RPMI8226 (cell line): ENCODE results near the gene SLC12A3.

Source experiments
- DNase-seq: peaks from one replicate; pipeline ENCODE4 v3.0.0-alpha.2; 2015

The SLC12A3 gene

DNA sequence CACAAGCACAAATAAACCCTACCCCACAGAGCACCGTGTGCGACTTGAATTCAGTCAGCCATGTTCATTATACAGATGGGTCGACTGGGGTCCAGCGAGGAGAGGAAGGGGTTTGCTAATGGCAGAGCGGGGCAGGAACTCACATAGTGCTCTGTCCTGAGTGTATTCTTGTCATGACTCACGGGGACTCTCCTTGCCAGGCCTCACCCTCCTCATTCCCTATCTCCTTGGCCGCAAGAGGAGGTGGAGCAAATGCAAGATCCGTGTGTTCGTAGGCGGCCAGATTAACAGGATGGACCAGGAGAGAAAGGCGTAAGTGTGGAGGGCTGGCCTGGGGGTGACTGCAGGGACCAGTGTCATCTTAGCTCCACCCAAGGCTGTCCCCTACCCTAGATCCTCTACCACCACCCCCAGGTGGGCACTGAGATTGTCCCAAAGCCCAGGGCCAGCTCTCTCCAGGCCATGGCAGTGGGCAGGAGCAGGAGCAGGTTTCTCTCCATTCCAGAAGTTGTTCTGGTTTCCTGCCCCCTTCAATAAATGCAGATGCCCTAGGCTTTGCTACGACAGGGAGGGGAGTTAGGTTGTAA, 29.4 kb downstream of the SLC12A3 start:
- no peak for DNase-seq

DNA sequence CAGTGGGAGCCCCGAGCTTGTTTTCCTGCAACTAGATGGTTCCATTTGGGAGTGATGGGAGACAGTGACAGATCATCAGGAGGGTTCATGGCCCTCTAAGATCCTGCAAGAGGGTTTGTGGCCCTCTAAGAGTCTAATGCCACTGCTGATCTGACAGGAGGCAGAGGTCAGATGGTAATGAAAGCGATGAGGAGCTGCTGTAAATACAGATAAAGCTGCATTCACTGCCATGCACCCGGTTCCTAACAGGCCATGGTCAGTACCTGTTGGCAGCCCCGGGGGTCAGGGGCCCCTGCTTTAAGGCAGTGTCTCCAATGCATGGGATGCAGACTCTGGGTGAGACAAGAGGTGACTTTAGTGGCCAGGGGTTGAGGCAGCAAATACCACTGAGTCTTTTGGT, 30.8 kb downstream of the SLC12A3 start:
- DNase-seq, result no peak

DNA sequence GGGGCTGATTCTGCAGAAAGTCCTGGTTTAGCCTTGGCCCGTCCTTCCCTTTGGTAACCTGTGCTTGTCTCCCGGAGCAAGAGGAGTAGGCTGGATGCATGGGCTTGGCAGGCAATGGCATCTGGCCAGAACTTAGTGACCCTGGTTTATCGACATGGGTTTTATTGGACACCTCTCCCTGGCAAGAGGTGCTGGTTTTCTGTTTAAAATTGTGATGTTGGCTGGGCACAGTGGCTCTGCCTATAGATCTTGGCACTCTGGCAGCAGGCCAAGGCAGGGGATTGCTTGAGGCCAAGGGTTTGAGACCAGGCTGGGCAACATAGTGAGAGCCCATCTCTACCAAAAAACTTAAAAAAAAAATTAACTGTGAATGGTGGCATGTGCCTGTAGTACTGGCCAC, 31.2 kb downstream of the SLC12A3 start:
- no peak for DNase-seq

DNA sequence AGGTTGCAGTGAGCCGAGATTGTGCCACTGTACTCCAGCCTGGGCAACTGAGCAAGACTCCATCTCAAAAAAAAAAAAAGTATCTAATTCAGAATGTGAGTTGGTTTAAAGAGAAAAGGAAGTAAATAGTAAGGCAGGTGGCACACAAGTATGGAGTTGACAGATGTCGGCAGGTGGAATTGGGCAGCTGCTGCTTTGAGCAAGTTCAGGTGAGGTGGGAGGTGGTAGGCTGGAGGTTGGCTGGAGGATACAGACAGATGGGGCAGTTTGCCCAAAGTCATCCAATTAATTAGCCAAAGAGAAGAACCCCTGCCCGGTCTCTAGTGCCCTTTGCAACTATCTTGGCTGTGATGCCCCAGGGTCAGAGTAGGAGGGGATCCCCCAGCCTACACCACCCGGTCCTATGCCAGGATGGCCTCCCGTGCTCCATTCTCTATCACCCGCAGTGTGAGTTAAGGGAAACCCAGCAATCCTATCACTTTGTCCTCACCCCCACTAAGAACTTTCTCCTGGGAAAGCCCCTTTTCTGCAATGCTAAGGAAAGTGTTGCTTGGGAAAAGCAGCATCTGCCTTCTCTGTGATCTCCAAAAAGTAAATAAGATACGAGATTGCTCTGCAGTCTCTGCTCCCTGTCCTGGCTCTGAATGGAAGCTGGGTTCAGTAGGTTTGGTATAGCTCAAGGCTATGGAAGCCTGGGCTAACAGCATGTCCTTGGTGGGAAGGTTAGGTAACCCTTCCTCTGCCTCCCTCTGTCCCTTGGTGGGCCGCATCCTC, 32.2 kb downstream of the SLC12A3 start:
- no peak for DNase-seq

DNA sequence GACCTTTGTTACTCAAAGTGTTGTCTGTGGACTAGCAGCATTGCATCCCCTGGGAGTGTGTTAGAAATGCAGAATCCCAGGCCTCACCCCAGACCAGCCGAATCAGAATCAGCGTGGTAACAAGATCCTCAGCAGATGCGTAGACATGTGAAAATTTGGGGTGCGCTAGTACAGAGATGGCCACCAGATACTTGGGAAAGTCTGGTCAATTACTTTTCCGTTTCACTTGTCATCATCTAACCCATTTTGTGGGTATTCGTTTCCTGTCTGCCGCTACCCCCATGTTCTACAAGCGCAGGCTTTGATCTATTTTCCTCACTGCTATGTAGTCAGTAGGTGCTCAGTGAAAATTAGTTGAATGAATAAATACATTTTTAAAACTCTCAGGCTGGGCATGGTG, 33.8 kb downstream of the SLC12A3 start:
- no peak for DNase-seq

DNA sequence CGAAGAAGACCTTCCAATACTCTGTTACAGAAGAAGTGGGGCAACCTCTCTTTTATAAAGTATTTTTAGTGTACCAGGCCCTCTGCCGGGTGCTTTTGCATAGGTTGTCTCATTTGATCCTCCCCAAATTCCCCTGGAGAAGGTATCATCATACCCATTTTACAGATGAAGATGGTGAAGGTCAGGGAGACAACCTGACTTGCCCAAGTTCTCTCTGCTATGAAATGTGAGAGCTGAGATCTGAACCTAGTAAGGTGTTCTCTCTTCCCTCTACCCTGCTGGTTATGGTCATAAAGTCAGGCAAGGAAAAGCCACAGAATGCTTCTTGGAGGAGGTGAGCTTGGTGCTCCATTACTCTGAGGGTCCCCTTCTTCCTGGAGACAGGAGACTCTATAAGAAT, 38.9 kb downstream of the SLC12A3 start:
- DNase-seq, result no peak

DNA sequence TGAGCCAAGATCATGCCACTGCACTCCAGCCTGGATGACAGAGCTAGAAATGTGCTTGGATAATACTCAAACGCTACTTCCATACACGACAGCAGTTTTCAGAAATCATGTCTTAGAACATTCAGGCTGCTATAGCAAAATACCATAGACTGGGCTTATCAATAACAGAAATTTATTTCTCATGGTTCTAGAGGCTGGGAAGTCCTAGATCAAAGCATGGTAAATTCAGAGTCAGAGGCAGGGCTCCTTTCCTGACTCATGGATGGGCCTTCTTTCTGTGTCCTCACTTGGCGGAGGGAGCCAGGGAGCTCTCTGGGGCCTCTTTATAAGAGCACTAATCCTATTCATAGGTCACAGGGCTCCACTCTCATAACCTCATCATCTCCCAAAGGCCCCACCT, 42.4 kb downstream of the SLC12A3 start:
- no peak for DNase-seq

DNA sequence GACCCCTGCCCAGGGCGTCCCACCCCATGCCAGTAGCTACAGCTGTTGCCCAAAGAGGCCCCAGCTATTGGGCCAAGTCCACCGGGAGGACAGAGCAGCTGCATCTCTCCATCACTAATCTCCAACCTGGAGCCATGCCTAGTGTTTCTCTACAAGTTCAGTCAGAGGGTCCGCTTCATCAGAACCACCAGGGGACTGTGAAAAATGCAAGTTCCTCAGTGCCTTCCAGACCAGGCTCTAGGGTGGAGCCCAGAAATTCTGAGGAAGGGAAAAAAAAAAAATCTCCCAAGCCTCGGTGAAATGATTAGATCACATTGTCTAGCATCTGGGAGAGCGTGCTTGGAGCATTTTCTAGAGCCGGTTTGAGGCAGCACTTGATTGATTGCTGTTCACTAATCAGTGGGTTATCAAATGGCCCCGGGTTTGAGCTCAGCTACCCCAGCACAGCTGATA, 44.5 kb downstream of the SLC12A3 start:
- no peak for DNase-seq

DNA sequence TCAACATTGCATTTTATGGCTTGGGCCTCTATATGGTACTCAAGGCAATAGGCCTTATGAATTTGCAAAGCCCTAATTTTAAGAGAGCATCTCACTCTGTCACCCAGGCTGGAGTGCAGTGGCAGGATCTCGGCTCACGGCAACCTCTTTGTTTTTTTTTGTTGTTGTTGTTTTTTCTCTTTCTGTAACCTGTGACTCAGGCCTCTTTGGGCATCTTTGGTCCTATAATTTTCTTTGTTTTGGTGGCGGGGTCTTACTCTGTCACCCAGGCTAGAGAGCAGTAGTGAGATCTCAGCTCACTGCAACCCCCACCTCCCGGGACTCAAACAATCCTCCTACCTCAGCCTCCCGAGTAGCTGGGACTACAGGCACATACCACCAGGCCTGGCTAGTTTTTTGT, 45.1 kb downstream of the SLC12A3 start:
- DNase-seq, result no peak

DNA sequence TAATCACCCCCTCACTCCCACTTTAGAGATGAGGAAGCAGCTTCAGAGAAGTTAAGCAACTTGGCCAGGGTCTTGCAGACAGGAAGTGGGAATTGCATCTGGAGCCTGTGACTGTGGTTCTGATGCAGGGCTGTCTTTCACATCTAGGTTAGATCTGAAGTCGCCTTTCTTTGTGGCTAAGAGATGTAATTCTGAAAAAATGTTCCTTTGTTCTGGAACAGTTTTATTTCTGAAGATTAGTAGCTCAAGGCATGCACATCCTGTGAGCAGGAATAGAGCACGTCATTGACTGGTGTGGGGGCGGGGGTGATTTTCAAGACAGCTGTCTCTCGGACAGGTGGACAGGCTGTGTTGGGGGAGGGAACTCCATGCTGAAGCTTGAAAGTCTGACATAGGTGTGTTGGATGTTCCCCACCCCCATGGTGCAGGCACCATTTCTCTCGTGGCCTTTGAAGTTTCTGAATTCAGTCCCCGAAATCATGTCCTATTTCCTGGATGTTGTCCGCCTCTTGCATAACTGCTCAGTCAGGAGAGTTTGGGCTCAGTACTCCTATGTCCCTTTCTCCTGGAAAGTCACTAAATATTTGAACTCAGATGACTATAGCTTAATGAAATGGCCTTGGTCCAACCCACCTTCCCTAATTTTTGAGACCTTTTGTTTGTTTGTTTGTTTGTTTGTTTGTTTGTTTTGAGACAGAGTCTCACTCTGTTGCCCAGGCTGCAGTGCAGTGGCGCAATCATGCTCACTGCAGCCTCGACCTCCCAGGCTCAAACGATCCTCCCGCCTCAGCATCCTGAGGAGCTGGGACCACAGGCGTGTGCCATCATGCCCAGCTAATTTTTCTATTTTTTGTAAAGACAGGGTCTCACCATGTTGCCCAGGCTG, 45.9 kb downstream of the SLC12A3 start:
- DNase-seq, result peak; percentile 78

DNA sequence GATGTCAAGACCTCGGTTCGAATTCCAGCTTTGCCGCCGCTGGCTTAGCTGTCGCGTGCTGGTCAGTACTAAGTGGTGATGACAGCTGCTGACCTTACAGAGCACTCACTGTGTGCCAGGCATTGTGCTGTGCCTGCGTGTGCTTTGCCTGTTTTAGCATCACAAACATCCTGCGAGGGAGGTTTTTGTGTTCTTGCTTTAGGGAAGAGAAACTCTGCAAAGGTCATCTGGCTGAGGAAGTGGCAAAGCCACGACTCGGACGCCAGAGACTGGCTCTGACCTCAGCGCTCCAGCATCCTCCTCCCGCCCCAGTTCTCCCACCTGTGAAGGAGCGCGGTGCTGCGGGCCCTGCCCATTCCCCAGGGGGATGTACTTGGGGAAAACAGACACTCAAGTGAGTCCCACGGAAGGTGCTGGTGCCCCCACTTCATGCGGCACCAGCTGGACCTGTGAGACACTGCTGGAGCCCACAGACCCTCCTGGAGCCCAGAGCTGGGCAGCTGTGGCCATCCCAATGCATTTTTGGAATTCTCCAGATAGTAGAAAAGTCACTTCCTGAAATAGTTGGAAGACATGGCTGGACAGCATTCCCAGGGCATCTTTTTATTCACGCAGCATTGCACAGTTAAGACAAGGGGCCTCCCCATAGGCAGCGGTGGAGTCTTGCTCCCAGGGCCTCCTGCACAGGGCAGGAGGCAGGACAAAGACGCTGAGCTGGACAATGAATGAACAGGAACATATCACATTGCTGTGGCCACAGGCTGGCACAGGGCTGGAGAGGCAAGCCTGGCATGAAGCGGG, 47.0 kb downstream of the SLC12A3 start:
- peak; percentile 87 for DNase-seq

DNA sequence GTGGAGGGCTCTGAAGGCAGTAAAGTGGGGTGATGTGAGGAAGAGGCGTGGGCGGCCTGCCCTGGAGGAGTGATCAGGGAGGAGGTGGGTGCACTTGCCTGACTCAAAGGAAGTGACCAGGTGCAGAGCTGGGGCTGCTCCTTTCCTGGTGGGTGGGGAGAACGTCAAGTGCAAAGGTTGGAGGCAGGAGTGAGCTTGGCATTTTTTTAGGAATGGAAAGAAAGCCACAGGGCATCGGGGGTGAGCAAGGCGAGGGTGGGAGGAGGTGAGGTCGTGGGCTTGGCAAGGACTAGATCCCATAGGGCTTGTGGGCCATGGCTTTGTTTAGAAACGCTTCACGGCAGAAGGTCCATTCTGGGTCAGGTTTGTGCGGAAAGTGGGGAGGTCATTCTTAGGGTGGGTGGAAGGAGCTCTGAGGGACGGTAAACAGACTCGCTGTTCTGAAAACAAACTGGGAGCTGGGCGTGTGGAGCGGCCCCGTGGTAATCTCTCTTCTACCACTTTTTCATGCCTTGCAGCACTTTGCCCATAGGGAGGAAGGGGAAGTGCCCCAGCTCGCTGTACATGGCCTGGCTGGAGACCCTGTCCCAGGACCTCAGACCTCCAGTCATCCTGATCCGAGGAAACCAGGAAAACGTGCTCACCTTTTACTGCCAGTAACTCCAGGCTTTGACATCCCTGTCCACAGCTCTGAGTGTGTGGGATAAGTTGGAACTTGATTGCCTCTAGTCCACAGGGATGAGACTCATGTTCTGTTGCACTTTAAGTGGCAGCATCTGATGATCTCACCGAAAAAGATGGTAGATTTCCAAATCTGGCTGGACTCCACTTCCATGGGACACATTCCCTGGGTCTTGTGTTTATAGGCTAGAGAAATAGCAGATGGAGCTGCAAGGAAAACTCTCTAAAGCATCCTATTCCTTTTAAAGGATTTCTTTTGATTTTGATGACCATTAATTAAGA, 48.0 kb downstream of the SLC12A3 start:
- DNase-seq, result no peak

DNA sequence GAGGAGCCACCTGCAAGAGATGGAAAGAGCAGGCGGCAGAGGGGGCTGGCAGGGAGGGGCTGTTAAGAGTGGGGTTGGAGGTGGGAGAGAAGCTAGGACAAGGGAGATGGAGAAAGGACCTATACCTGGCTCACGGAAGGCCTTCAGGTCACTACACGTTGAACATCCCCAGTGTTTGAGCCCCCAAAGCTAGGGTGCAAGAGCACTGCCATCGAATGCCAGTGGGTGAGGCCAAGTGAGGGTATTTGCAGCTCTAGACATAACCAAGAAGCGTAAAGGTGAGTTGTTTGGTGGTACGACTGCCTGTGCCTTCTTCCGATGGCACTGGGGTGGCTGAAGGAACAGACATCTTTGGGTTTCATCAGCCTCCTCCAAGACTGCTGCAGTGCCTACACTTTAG, 49.9 kb downstream of the SLC12A3 start:
- DNase-seq, result no peak

DNA sequence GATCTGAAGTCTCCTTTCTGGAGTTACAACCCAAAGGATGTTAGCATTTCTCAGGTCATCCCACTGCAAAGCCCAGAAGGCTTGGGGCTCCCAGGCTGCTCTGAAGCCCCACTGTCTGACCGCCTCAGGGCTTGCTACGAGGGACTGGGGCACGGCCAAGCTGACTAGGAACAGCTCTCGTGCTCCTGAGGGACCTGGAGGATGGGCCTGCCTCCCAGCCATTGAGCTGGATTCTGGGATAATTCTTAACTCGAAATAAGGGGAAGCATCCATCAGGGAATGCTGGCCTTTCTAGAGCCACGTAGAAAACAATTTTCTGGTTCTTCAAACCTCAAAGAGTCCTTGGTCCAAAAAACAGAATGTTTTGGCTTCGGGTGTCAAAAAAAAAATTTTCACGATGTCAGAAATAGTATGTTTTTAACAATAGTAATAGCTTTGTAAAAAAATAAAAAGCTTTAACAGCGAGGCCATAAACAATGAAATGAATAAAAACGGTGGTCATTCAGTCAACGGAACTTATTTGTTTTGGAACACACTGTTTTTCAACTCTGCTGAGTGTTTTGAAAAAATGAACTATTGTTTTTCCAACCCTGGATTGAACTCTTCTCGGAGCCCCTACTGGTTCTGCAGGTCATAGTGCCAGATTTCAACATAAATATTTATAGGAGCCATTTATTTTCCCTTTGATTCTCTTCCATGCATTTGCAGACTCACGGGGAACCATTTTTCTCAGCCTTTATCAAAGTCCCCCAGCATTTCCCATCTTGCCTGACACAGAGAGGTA, 50.5 kb downstream of the SLC12A3 start:
- no peak for DNase-seq

DNA sequence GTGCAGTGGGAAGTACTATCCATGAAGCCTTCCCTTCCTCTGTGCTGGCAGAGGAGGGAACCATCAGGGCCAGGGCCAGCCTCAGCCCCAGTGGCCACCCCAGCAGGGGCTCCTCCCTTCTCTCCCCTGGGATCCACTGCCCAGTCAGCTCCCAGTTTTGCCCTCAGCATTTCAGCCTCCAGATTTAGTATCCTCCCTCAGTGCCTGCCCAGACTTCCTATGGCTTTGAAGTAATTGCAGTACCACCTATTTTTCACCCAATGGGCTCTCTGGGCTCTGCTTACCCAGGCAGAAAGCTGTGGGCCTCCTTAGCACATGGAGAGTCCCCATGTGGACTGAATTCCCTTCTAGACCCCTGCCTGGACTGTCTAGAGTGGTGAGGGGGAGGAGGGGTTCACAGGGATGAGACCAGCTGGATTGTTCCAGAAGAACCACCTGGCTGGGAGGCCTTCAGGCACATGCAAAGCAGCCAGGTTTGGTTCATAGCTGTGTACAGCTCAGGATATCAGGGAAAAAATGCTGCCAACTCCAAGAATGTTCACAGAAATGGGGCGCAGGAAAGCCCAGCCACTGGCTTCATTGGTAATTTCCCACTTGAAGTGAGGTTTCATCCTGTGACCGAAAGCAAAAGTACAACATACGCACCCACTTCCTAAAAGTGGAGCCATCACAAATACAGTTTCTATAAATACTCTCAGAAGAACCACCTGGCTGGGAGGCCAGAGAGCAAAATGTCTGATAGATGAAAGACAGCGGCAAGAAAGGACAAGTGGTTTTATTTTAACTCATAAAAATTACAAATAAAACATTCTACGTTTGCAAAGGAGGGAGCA, 51.8 kb downstream of the SLC12A3 start:
- DNase-seq, result peak; percentile 88

DNA sequence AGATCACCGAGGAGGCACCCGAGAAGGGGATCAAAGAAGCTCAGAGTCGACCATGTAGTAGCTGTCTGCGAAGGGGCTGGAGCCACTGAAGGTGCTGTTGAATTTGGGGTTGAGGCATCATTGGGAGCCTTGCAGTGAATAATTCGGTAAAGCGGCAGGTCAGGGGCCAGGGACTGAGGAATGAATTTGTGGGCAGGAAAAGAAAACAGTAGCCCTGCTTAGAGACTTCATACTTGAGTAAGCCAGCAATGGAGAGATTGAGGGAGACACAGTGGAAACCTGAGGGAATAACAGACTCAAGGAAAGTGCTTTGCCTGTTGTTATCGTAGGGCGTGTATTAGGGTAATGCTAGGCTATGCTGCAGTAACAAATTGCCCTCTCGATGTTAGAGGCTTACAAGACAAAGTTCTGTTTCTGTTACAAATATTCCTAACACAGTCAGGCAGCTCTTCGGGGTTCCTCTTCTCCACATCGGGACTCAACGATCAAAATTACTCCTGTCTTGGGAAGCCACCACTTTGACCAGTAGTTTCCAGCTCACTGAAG, 53.5 kb downstream of the SLC12A3 start:
- no peak for DNase-seq

DNA sequence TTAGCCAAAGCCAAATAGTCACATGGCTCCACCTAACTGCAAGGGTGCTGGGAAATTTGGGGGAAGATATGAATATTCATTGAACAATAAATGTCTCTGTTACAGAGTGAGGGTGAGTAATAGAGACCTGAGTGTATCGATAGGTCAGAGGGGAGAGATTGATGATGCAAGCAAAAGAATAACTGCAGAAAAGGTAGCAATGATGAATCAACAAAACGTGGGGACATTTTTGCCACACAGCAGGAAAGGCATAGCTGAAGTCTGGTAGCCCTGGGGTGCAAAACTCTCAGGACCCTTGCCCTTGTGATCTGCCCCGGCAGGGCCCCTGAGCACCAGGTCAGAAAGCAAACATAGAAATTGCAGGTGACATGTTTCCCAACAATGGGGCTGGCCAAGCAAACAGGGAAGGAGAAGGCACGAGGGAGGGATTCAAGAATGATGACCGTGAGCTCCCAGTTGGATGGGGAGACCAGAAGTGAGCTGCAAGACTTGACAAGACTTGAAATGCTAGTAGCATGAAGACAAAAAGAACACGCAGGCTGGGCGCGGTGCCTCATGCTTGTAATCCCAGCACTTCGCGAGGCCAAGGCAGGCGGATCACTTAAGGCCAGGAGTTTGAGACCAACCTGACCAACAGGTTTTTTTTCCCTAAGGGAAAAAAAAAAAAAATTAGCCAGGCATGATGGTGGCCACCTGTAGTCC, 54.2 kb downstream of the SLC12A3 start:
- DNase-seq, result no peak

DNA sequence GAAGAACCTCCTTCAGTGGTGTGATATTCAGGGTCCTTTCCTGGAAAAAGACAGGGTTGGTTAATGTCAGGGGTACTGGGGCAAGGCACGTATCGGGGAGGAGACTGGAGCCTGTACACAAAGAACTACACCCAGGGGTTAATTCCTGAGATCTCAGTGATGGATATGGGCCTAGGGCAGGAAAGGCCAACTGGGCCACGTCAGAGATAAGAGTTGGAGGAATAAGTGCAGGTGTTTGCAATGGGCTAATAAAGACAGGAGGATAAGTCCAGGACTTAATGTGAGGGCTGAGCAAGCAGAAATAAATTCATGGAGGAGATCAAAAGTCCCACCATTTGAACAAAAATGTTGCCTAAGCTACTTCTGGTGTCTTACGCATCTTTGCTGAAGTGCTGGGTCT, 56.6 kb downstream of the SLC12A3 start:
- no peak for DNase-seq
